Colonic mucosa (tissue), 4 donors: ENCODE measurements around the gene VPS35. TPM values are rescaled to one million over a fixed set of nuclear protein-coding genes. Genes with fewer than 3 reads are reported as not detected.
"Not testable (repeated sequence)": the region's sequence is repeated elsewhere in the genome, so short reads cannot be mapped to it uniquely, and the experiment has no call there.

Experiments
- DNase-seq: peaks from one replicate; pipeline ENCODE4 v3.0.0-alpha.2; 2020
- H3K27ac ChIP-seq: fragments of 200-600 bp; one replicate; pipeline ENCODE4 v1.8.0; 2021
- H3K27me3 ChIP-seq: fragments of 200-600 bp; one replicate; pipeline ENCODE4 v1.8.0; 2021
- H3K36me3 ChIP-seq: fragments of 200-600 bp; one replicate; pipeline ENCODE4 v1.8.0; 2021
- H3K4me1 ChIP-seq: fragments of 200-600 bp; one replicate; pipeline ENCODE4 v1.8.0; 2021; ENCODE audit warnings: mild to moderate bottlenecking
- H3K4me3 ChIP-seq: fragments of 200-600 bp; one replicate; pipeline ENCODE4 v1.8.0; 2021
- H3K9ac ChIP-seq, 2 donors: one replicate each; pipeline ENCODE4 v1.7.0; 2013; ENCODE audit warnings: control low read depth in 2 of 2, low read depth in 2 of 2, low read length in 2 of 2
- H3K9me3 ChIP-seq: fragments of 200-600 bp; one replicate; pipeline ENCODE4 v1.8.0; 2021
- CTCF ChIP-seq: fragments of 200-600 bp; IDR thresholded peaks from one replicate; pipeline ENCODE4 v1.8.0; 2022; ENCODE audit warnings: antibody characterized with exemption, mild to moderate bottlenecking
- intact Hi-C: fragments of 100-400 bp; cut with DNase I; formaldehyde crosslinking; loops from one replicate; pipeline ENCODE4 v1.14.1; 2022
- total RNA-seq, 2 donors: library from RNA; stranded (reverse); fragmentation: NEBNext Ultra II Directional in 1 of 2; extraction: Animal tissue kit (Norgen Biotek cat#: 25700) in 1 of 2; gene quantifications; one replicate each; pipeline ENCODE4 v1.2.1, GENCODE V29; 2021
- donor health status: healthy.
- donor health status: DM: no; HTN: no; CAD: no.
- donor health status: DM: no; HTN: no; CAD: no.

VPS35 gene
- total RNA-seq, 2 donors from 2014 or later = 121 to 124 TPM

GRCh38 chr16:46686815-46687473, 2.0 kb downstream of the VPS35 start:
- intact Hi-C loops = no loop called here
- H3K27ac ChIP-seq = no peak overlapping the region
- H3K9ac ChIP-seq = no peak overlapping the region
- TF ChIP-seq CTCF = no peak
- peaks cover 21% of the 10 kb centered on the region for H3K4me1 ChIP-seq
- H3K9me3 ChIP-seq = no peaks in the 10 kb centered on the region
- peak overlapping the region; percentile 94 for H3K4me3 ChIP-seq
- no peaks in the 10 kb centered on the region for H3K27me3 ChIP-seq
- no peak for DNase-seq
- H3K36me3 ChIP-seq = no peaks in the 10 kb centered on the region

- DNase-seq, H3K27me3 ChIP-seq, H3K9me3 ChIP-seq, intact Hi-C loops, H3K4me1 ChIP-seq, H3K4me3 ChIP-seq, H3K36me3 ChIP-seq, H3K27ac ChIP-seq, H3K9ac ChIP-seq: not testable (repeated sequence)
Measured at GRCh38 chr16:46681867-46682266, 7.1 kb downstream of the VPS35 start.

GRCh38 chr16:46677943-46678342, 11.0 kb downstream of the VPS35 start:
- not testable (repeated sequence) for H3K36me3 ChIP-seq, H3K27me3 ChIP-seq, H3K9ac ChIP-seq, H3K4me3 ChIP-seq, H3K9me3 ChIP-seq, H3K4me1 ChIP-seq, DNase-seq, H3K27ac ChIP-seq
- intact Hi-C loops = loop anchor here (5.0 kb wide), 2 partner anchors 124 to 239 kb away; no protein-coding TSS in a partner anchor

GRCh38 chr16:46673320-46674013, 15.5 kb downstream of the VPS35 start:
- Histone ChIP-seq H3K36me3 (peaks cover 18% of the 10 kb centered on the region), H3K4me1 (no peaks in the 10 kb centered on the region), H3K9ac (no peak overlapping the region), H3K4me3 (no peak overlapping the region), H3K9me3 (no peaks in the 10 kb centered on the region), H3K27me3 (no peaks in the 10 kb centered on the region), H3K27ac (no peak overlapping the region)
- TF ChIP-seq CTCF = peak; percentile 91
- no peak for DNase-seq
- intact Hi-C loops = no loop called here

GRCh38 chr16:46662123-46662522, 26.9 kb downstream of the VPS35 start:
- no peaks in the 10 kb centered on the region for H3K36me3 ChIP-seq
- H3K27me3 ChIP-seq = no peaks in the 10 kb centered on the region
- H3K4me1 ChIP-seq = no peaks in the 10 kb centered on the region
- DNase-seq = no peak
- no peaks in the 10 kb centered on the region for H3K9me3 ChIP-seq
- H3K27ac ChIP-seq = no peak overlapping the region
- intact Hi-C loops = no loop called here
- H3K4me3 ChIP-seq = no peak overlapping the region
- H3K9ac ChIP-seq = no peak overlapping the region
- no peak for TF ChIP-seq CTCF

GRCh38 chr16:46658925-46659324, 30.1 kb downstream of the VPS35 start:
- no peak for DNase-seq
- Histone ChIP-seq H3K36me3 (no peaks in the 10 kb centered on the region), H3K27me3 (no peaks in the 10 kb centered on the region), H3K4me1 (no peaks in the 10 kb centered on the region), H3K27ac (no peak overlapping the region), H3K9me3 (no peaks in the 10 kb centered on the region), H3K9ac (no peak overlapping the region), H3K4me3 (no peak overlapping the region)
- no peak for TF ChIP-seq CTCF
- intact Hi-C loops = no loop called here
